ENCODE data around the gene NTM. TPM values are rescaled to one million over a fixed set of nuclear protein-coding genes. Genes with fewer than 3 reads are reported as not detected.

NTM gene
- polyA plus RNA-seq, 1 donor (not counting 4 experiments of a cell fraction or from before 2014, with no cell fraction given), result 47.9 TPM

DNA sequence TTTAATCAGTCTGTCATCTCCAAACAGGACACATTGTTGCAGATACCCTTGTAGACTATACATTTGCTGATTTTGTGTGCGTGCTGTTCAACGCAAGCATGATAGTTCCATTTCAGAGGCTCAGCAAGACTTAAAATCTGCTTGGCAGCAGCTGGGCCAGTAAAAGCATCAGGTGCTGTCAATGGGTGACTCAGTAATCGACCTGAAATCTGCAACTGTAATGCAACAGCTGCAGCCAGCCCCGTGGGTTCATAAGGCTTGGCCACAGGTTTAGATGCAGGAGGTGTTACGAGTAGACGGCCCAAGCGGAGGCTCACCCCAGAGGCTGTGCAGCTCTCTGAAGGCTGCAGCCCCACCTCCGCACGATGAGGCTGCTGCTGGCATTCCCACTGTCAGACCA is 84.6 kb downstream of the NTM start:
- Histone ChIP-seq H3K9me1 (ENCODE audit: control insufficient read depth, extremely low read depth, insufficient read depth, low read length) (no peaks in the 10 kb centered on the region), H3K9ac (ENCODE audit: control insufficient read depth, extremely low read depth, insufficient read depth, low read length) (no peak overlapping the region), H3K27me3 (ENCODE audit: control insufficient read depth, extremely low read depth, insufficient read depth, low read length) (no peaks in the 10 kb centered on the region), H3K9me3 (ENCODE audit: control insufficient read depth, low read depth, low read length) (no peaks in the 10 kb centered on the region), H2AFZ (ENCODE audit: control insufficient read depth, low read length) (no peak overlapping the region), H3K4me3 (ENCODE audit: control insufficient read depth in 2 of 3, extremely low read depth in 1 of 3, insufficient read depth in 2 of 3, low read depth in 1 of 3, low read length in 3 of 3) (no peak overlapping the region), H3K79me2 (ENCODE audit: control insufficient read depth, insufficient read depth, low read length) (no peaks in the 10 kb centered on the region), H3K4me1 (ENCODE audit: control insufficient read depth, extremely low read depth, insufficient read depth, low read length) (no peaks in the 10 kb centered on the region), H3K36me3 (ENCODE audit: control insufficient read depth in 2 of 2, extremely low read depth in 1 of 2, insufficient read depth in 2 of 2, low read length in 2 of 2) (no peaks in the 10 kb centered on the region), H4K20me1 (ENCODE audit: control insufficient read depth, extremely low read depth, insufficient read depth, low read length) (no peaks in the 10 kb centered on the region), H3K4me2 (ENCODE audit: control insufficient read depth, extremely low read depth, insufficient read depth, low read depth, low read length) (no peak overlapping the region), H3K27ac (ENCODE audit: control insufficient read depth, insufficient read depth, low read length) (no peak overlapping the region)
- dilution Hi-C loops (cut with MboI; ENCODE audit: extremely low pct_ligation_motif_present, low sequenced_read_pairs), result no loop called here
- no peak for TF ChIP-seq EZH2 (IDR thresholded peaks at IDR 0.05; ENCODE audit: low read length)
- TF ChIP-seq, protein P1, sequence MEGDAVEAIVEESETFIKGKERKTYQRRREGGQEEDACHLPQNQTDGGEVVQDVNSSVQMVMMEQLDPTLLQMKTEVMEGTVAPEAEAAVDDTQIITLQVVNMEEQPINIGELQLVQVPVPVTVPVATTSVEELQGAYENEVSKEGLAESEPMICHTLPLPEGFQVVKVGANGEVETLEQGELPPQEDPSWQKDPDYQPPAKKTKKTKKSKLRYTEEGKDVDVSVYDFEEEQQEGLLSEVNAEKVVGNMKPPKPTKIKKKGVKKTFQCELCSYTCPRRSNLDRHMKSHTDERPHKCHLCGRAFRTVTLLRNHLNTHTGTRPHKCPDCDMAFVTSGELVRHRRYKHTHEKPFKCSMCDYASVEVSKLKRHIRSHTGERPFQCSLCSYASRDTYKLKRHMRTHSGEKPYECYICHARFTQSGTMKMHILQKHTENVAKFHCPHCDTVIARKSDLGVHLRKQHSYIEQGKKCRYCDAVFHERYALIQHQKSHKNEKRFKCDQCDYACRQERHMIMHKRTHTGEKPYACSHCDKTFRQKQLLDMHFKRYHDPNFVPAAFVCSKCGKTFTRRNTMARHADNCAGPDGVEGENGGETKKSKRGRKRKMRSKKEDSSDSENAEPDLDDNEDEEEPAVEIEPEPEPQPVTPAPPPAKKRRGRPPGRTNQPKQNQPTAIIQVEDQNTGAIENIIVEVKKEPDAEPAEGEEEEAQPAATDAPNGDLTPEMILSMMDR (optimal IDR thresholded peaks at IDR 0.05 in 1 of 3, IDR thresholded peaks at IDR 0.05 in 1 of 3, conservative IDR thresholded peaks at IDR 0.05 in 1 of 3; ENCODE audit: extremely low read depth in 1 of 3, insufficient read depth in 2 of 3, low read length in 3 of 3), result no peak
- DNase-seq (ENCODE audit: low read depth, low spot score), result no peak
- no peak for FAIRE-seq

GRCh38 chr11:131455843-131456704 is 85.7 kb downstream of the NTM start:
- Histone ChIP-seq H3K4me3 (ENCODE audit: control insufficient read depth in 2 of 3, extremely low read depth in 1 of 3, insufficient read depth in 2 of 3, low read depth in 1 of 3, low read length in 3 of 3) (no peak overlapping the region), H3K4me1 (ENCODE audit: control insufficient read depth, extremely low read depth, insufficient read depth, low read length) (no peaks in the 10 kb centered on the region), H2AFZ (ENCODE audit: control insufficient read depth, low read length) (no peak overlapping the region), H4K20me1 (ENCODE audit: control insufficient read depth, extremely low read depth, insufficient read depth, low read length) (no peaks in the 10 kb centered on the region), H3K36me3 (ENCODE audit: control insufficient read depth in 2 of 2, extremely low read depth in 1 of 2, insufficient read depth in 2 of 2, low read length in 2 of 2) (no peaks in the 10 kb centered on the region), H3K9ac (ENCODE audit: control insufficient read depth, extremely low read depth, insufficient read depth, low read length) (no peak overlapping the region), H3K27ac (ENCODE audit: control insufficient read depth, insufficient read depth, low read length) (no peak overlapping the region), H3K4me2 (ENCODE audit: control insufficient read depth, extremely low read depth, insufficient read depth, low read depth, low read length) (no peak overlapping the region), H3K79me2 (ENCODE audit: control insufficient read depth, insufficient read depth, low read length) (no peaks in the 10 kb centered on the region), H3K27me3 (ENCODE audit: control insufficient read depth, extremely low read depth, insufficient read depth, low read length) (no peaks in the 10 kb centered on the region), H3K9me3 (ENCODE audit: control insufficient read depth, low read depth, low read length) (no peaks in the 10 kb centered on the region), H3K9me1 (ENCODE audit: control insufficient read depth, extremely low read depth, insufficient read depth, low read length) (no peaks in the 10 kb centered on the region)
- DNase-seq (ENCODE audit: low read depth, low spot score) (no peak), FAIRE-seq (no peak)
- TF ChIP-seq, protein P1 (optimal IDR thresholded peaks at IDR 0.05 in 1 of 3, IDR thresholded peaks at IDR 0.05 in 1 of 3, conservative IDR thresholded peaks at IDR 0.05 in 1 of 3; ENCODE audit: extremely low read depth in 1 of 3, insufficient read depth in 2 of 3, low read length in 3 of 3), result no peak
- TF ChIP-seq EZH2 (IDR thresholded peaks at IDR 0.05; ENCODE audit: low read length), result no peak
- dilution Hi-C loops (cut with MboI; ENCODE audit: extremely low pct_ligation_motif_present, low sequenced_read_pairs), result no loop called here
